Left lung (tissue), 10 donors: Measurements from ENCODE around the gene C1QA. TPM values are rescaled to one million over a fixed set of nuclear protein-coding genes. Genes with fewer than 3 reads are reported as not detected.

Experiments used
- ATAC-seq: fragments of 200-7000 bp; cut with Tn5 transposase; one replicate; pipeline ENCODE4 v1.9.1; 2020; ENCODE audit warnings: moderate library complexity
- DNase-seq, 4 donors: peaks; one replicate each; pipeline ENCODE4 v3.0.0-alpha.2; 2013 to 2020
- H3K27ac ChIP-seq, 2 donors: fragments of 200-600 bp; sonication (generic) in 1 of 2; one replicate each; pipeline versions ENCODE4 v1.5.0 to v1.8.0; 2020 to 2021
- H3K27me3 ChIP-seq, 2 donors: fragments of 200-600 bp; sonication (generic) in 1 of 2; one replicate each; pipeline versions ENCODE4 v1.5.0 to v1.8.0; 2020 to 2021
- H3K36me3 ChIP-seq, 2 donors: fragments of 200-600 bp; sonication (generic) in 1 of 2; one replicate each; pipeline versions ENCODE4 v1.5.0 to v1.8.0; 2020 to 2021
- H3K4me1 ChIP-seq, 2 donors: fragments of 200-600 bp; one replicate each; pipeline ENCODE4 v1.8.0; 2021
- H3K4me3 ChIP-seq, 2 donors: fragments of 200-600 bp; sonication (generic) in 1 of 2; one replicate each; pipeline versions ENCODE4 v1.5.0 to v1.8.0; 2020 to 2021; ENCODE audit warnings: mild to moderate bottlenecking in 1 of 2
- H3K9me3 ChIP-seq, 2 donors: fragments of 200-600 bp; sonication (generic) in 1 of 2; one replicate each; pipeline versions ENCODE4 v1.5.0 to v1.8.0; 2020 to 2021
- intact Hi-C, 2 donors: fragments of 100-400 bp; cut with DNase I; formaldehyde crosslinking; loops; one replicate each; pipeline versions ENCODE4 v1.11.2 to v1.14.2; 2022
- polyA plus RNA-seq, 6 donors: library from polyadenylated mRNA; unstranded; fragments of 120-200 nt; gene quantifications; one replicate each; pipeline ENCODE4 v1.2.1, GENCODE V29; 2013; ENCODE audit not compliant: insufficient read length in 6 of 6
- total RNA-seq, 2 donors: library from RNA; stranded (reverse); fragmentation: NEBNext Ultra II Directional; extraction: Animal tissue kit (Norgen Biotek cat#: 25700); gene quantifications; one replicate each; pipeline ENCODE4 v1.2.1, GENCODE V29; 2021
- TF ChIP-seq, protein P1 (sequence below), 2 donors: fragments of 200-600 bp; sonication (generic) in 1 of 2; IDR thresholded peaks; one replicate each; pipeline versions ENCODE4 v1.5.0 to v1.8.0; 2021; ENCODE audit warnings: antibody characterized with exemption in 2 of 2
- donor health status: DM: no; HTN: yes; CAD: no.
- donor health status: DM: no; HTN: no; CAD: no.

Gene C1QA
- total and polyA plus RNA-seq, 8 donors: 15.3 to 476 (median 24.1) TPM

DNA sequence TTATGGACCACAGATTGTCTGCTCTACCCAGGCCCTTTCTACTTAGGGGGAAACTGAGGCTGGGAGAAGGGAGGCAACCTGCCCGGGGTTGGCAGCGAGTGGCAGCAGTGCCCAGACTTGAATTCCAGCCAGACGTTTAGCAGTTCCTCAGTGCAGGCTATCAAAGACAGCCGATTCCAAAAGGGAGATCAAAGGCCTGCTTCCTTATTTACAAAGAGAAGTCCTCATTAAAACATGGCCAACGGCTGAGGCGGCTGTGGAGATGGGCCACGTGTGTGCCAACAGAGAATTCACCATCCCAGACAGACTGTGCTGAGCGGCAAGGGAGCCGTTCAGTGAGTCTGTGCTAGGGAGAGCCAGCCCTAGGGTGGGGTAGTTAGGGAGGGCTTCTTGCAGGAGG lies 44.3 kb downstream of the C1QA start:
- Histone ChIP-seq H3K4me1 (no peaks in the 10 kb centered on the region), H3K9me3 (no peaks in the 10 kb centered on the region), H3K4me3 (no peak overlapping the region), H3K27me3 (peaks cover 0 to 47% of the 10 kb centered on the region in 2 donors), H3K27ac (no peak overlapping the region), H3K36me3 (no peaks in the 10 kb centered on the region)
- ATAC-seq: no peak
- DNase-seq: no peak
- TF ChIP-seq, protein P1, sequence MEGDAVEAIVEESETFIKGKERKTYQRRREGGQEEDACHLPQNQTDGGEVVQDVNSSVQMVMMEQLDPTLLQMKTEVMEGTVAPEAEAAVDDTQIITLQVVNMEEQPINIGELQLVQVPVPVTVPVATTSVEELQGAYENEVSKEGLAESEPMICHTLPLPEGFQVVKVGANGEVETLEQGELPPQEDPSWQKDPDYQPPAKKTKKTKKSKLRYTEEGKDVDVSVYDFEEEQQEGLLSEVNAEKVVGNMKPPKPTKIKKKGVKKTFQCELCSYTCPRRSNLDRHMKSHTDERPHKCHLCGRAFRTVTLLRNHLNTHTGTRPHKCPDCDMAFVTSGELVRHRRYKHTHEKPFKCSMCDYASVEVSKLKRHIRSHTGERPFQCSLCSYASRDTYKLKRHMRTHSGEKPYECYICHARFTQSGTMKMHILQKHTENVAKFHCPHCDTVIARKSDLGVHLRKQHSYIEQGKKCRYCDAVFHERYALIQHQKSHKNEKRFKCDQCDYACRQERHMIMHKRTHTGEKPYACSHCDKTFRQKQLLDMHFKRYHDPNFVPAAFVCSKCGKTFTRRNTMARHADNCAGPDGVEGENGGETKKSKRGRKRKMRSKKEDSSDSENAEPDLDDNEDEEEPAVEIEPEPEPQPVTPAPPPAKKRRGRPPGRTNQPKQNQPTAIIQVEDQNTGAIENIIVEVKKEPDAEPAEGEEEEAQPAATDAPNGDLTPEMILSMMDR (IDR thresholded peaks at IDR 0.05): no peak
- intact Hi-C loops: no loop called here

DNA sequence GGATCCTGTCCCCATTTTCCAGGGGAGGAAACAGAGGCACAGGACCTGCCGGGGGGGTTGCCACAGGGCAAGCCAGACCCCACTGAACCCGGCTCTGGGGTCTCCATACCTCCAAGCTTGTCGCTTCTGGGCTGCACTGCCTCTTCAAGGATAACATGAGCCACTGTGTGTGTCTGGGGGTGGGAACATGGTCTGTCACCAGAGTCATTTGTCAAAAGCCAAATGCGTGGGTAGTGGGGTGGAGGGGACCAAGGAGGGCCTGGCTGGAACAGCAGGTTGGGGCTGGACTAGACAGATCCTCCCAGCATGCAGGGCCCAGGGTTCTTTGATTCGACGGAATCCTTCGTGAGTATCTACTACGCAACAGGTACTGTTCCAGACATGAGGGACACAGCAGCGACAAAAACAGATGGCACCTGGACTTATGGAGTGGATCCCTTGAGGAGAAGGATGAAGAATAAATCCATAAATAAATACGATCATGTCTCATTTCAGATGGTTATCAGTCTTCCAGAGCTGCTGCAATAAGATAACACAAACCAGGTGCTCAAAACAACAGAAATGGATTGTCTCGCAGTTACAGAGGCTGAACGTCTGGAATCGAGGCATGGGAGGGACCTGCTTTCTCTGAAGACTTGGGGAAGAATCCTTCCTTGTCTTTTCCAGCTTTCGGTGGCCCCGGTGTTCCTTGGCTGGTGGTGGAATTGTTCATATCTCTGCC lies 45.3 kb downstream of the C1QA start:
- ATAC-seq (no peak), DNase-seq (no peak)
- intact Hi-C loops: no loop called here
- H3K36me3 ChIP-seq: no peaks in the 10 kb centered on the region
- TF ChIP-seq, protein P1 (IDR thresholded peaks at IDR 0.05): no peak
- no peak overlapping the region for H3K4me3 ChIP-seq
- no peaks in the 10 kb centered on the region for H3K4me1 ChIP-seq
- no peaks in the 10 kb centered on the region for H3K9me3 ChIP-seq
- no peak overlapping the region for H3K27ac ChIP-seq
- H3K27me3 ChIP-seq: peaks cover 0 to 41% of the 10 kb centered on the region in 2 donors

DNA sequence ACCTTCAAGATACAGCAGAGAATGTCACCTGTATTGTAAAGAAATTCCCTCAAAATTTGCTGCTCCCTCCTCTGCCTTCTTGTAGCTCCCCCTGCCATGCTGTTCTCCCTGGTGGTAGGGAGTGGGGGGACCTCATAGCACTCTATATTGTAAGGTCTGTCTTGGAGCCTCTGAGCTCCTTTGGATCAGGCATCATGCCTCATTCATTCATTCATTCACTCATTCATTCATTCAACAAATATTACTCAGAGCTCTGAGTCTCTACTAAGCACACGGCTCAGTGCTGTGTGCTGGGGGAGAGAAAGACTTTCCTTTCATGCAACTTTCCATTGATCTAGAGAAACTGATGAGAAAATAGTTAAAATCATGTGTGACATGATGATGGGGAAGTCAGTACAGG lies 47.1 kb downstream of the C1QA start:
- DNase-seq (no peak), ATAC-seq (no peak)
- TF ChIP-seq, protein P1 (IDR thresholded peaks at IDR 0.05): no peak
- intact Hi-C loops: no loop called here
- H3K27me3 ChIP-seq: peaks cover 0 to 47% of the 10 kb centered on the region in 2 donors
- no peak overlapping the region for H3K4me3 ChIP-seq
- no peaks in the 10 kb centered on the region for H3K36me3 ChIP-seq
- H3K4me1 ChIP-seq: no peaks in the 10 kb centered on the region
- no peak overlapping the region for H3K27ac ChIP-seq
- H3K9me3 ChIP-seq: no peaks in the 10 kb centered on the region

DNA sequence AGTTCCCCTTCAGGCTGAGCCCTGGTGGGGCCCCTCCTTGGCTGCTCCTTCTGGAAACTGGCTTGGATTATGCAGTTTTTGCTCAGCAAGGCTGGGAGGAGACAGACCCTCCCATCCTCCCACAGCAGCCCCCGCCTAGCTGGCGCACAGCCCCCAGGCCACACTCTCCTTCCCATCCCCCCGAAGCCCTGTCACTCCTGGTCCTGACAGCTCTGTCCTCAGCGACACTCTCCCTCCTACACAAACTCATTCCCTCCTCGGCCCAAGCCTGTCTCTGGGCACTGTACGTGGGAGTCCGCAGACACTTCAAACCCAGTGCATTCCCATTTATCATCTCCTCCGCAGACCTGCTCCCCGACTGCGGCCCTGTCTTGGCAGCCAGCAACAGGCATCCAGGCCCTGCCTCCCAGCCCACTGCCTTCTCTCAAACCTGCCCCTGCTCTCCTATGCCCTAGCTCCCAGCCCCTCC lies 49.2 kb downstream of the C1QA start:
- TF ChIP-seq, protein P1 (IDR thresholded peaks at IDR 0.05): no peak
- Histone ChIP-seq H3K27ac (no peak overlapping the region), H3K36me3 (no peaks in the 10 kb centered on the region), H3K9me3 (no peaks in the 10 kb centered on the region), H3K4me1 (no peaks in the 10 kb centered on the region), H3K4me3 (no peak overlapping the region), H3K27me3 (peaks cover 0 to 54% of the 10 kb centered on the region in 2 donors)
- intact Hi-C loops: no loop called here
- no peak for DNase-seq
- no peak for ATAC-seq

DNA sequence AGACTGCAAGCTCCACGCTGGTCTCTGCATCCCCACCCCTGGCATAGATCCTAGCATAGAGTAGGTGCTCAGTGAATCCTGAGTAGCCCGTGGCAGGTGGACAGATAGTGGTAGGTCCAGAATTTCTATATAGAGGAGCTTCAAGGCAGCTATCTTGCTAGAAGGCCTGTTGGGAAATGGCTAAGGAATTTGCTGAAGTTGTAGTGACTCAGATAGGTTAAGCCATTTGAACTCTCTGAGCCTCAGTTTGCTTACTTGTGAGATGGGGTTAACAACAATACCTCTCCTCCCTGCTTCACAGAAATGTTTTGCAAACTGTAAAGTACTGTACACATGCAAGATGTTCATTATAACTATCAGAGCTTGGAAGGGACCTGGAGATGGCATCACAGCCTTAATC lies 50.8 kb downstream of the C1QA start:
- Histone ChIP-seq H3K36me3 (no peaks in the 10 kb centered on the region), H3K4me3 (no peak overlapping the region), H3K9me3 (no peaks in the 10 kb centered on the region), H3K27me3 (peaks cover 0 to 50% of the 10 kb centered on the region in 2 donors), H3K4me1 (no peaks in the 10 kb centered on the region), H3K27ac (no peak overlapping the region)
- TF ChIP-seq, protein P1 (IDR thresholded peaks at IDR 0.05): no peak
- ATAC-seq (no peak), DNase-seq (no peak)
- intact Hi-C loops: no loop called here
